WTC11 (cell line): ENCODE measurements around the gene ACOXL. TPM values are rescaled to one million over a fixed set of nuclear protein-coding genes. Genes with fewer than 3 reads are reported as not detected.

Source experiments
- ATAC-seq: fragments of 200-7000 bp; cut with Tn5 transposase; 2 replicates; pipeline ENCODE4 v1.10.0; 2021; ENCODE audit warnings: mild to moderate bottlenecking, moderate library complexity
- CTCF ChIA-PET: fragments of 300-600 bp; sonication (Branson Sonifier 250); formaldehyde crosslinking; loops from one replicate; lab custom pipeline; 2021; ENCODE audit warnings: antibody characterized with exemption; lab: Charles Lee
- POLR2A ChIA-PET: fragments of 350-600 bp; sonication (Branson Sonifier 250); formaldehyde crosslinking; loops from one replicate; lab custom pipeline; 2021; ENCODE audit warnings: antibody characterized with exemption; lab: Charles Lee
- DNase-seq: peaks from one replicate; pipeline ENCODE4 v3.0.0; 2021; ENCODE audit warnings: low spot score
- H3K27ac Mint-ChIP-seq: 2 replicates; pipeline ENCODE4 v1.8.0; 2021; ENCODE audit warnings: mixed read lengths
- H3K27me3 Mint-ChIP-seq: 2 replicates; pipeline ENCODE4 v1.8.0; 2021; ENCODE audit warnings: low read depth, mild to moderate bottlenecking, moderate library complexity, mixed read lengths
- H3K36me3 Mint-ChIP-seq: 2 replicates; pipeline ENCODE4 v1.8.0; 2021; ENCODE audit warnings: mixed read lengths
- H3K4me1 Mint-ChIP-seq: 2 replicates; pipeline ENCODE4 v1.8.0; 2022; ENCODE audit warnings: mixed read lengths
- H3K4me3 Mint-ChIP-seq: 2 replicates; pipeline ENCODE4 v1.8.0; 2021; ENCODE audit warnings: mild to moderate bottlenecking, moderate library complexity, mixed read lengths
- H3K9me3 Mint-ChIP-seq: 2 replicates; pipeline ENCODE4 v1.8.0; 2021; ENCODE audit warnings: mixed read lengths
- CREB1 ChIP-seq: sonication (generic); formaldehyde crosslinking; IDR thresholded peaks from 2 replicates; pipeline ENCODE4 v1.8.0; 2023; ENCODE audit warnings: mild to moderate bottlenecking, missing genetic modification reagents
- CREM ChIP-seq: sonication (generic); formaldehyde crosslinking; IDR thresholded peaks from 2 replicates; pipeline ENCODE4 v1.8.1; 2022; ENCODE audit warnings: mild to moderate bottlenecking, missing genetic modification reagents, moderate library complexity
- ELF4 ChIP-seq: sonication (generic); formaldehyde crosslinking; IDR thresholded peaks from 2 replicates; pipeline ENCODE4 v1.8.1; 2022; ENCODE audit warnings: low read depth, mild to moderate bottlenecking, moderate library complexity, missing genetic modification reagents
- ETV6 ChIP-seq: sonication (generic); formaldehyde crosslinking; IDR thresholded peaks from 2 replicates; pipeline ENCODE4 v1.8.1; 2022; ENCODE audit warnings: mild to moderate bottlenecking, missing genetic modification reagents
- GABPB1 ChIP-seq: sonication (generic); formaldehyde crosslinking; IDR thresholded peaks from 2 replicates; pipeline ENCODE4 v1.8.1; 2023; ENCODE audit warnings: mild to moderate bottlenecking, missing genetic modification reagents
- IRF2 ChIP-seq: sonication (generic); formaldehyde crosslinking; IDR thresholded peaks from 2 replicates; pipeline ENCODE4 v1.8.0; 2022; ENCODE audit warnings: low read depth, missing genetic modification reagents, borderline replicate concordance
- NFYB ChIP-seq: sonication (generic); formaldehyde crosslinking; conservative IDR thresholded peaks from 2 replicates; pipeline ENCODE4 v1.8.0; 2022; ENCODE audit warnings: low read depth, missing genetic modification reagents
- NR1H2 ChIP-seq: sonication (generic); formaldehyde crosslinking; IDR thresholded peaks from 2 replicates; pipeline ENCODE4 v1.9.0; 2021; ENCODE audit warnings: mild to moderate bottlenecking, moderate library complexity, missing genetic modification reagents
- OVOL2 ChIP-seq: fragments of 250-450 bp; sonication (Bioruptor Pico); IDR thresholded peaks from 2 replicates; pipeline ENCODE4 v1.9.0; 2021; ENCODE audit warnings: mild to moderate bottlenecking, borderline replicate concordance
- PREB ChIP-seq: sonication (generic); formaldehyde crosslinking; IDR thresholded peaks from 2 replicates; pipeline ENCODE4 v1.8.1; 2022; ENCODE audit warnings: mild to moderate bottlenecking, missing genetic modification reagents, moderate library complexity, borderline replicate concordance
- SMAD3 ChIP-seq: sonication (generic); formaldehyde crosslinking; IDR thresholded peaks from 2 replicates; pipeline ENCODE4 v1.8.0; 2022; ENCODE audit warnings: missing genetic modification reagents, mild to moderate bottlenecking, borderline replicate concordance
- TCF7 ChIP-seq: sonication (generic); formaldehyde crosslinking; IDR thresholded peaks from 2 replicates; pipeline ENCODE4 v1.8.0; 2022; ENCODE audit warnings: mild to moderate bottlenecking, low read depth, missing genetic modification reagents, moderate library complexity
- TEAD1 ChIP-seq: sonication (generic); formaldehyde crosslinking; IDR thresholded peaks from 2 replicates; pipeline ENCODE4 v1.8.0; 2022; ENCODE audit warnings: mild to moderate bottlenecking, missing genetic modification reagents
- USF2 ChIP-seq: sonication (generic); formaldehyde crosslinking; IDR thresholded peaks from 2 replicates; pipeline ENCODE4 v1.8.1; 2023; ENCODE audit warnings: mild to moderate bottlenecking, missing genetic modification reagents, moderate library complexity
- ZBTB21 ChIP-seq: sonication (generic); formaldehyde crosslinking; IDR thresholded peaks from 2 replicates; pipeline ENCODE4 v1.8.1; 2023; ENCODE audit warnings: mild to moderate bottlenecking, missing genetic modification reagents, borderline replicate concordance
- ZNF138 ChIP-seq: sonication (generic); formaldehyde crosslinking; conservative IDR thresholded peaks from 2 replicates; pipeline ENCODE4 v1.8.1; 2022; ENCODE audit warnings: mild to moderate bottlenecking, moderate library complexity, missing genetic modification reagents
- ZNF219 ChIP-seq: sonication (generic); formaldehyde crosslinking; IDR thresholded peaks from 2 replicates; pipeline ENCODE4 v1.8.0; 2023; ENCODE audit warnings: missing genetic modification reagents, mild to moderate bottlenecking, borderline replicate concordance
- total RNA-seq: library from RNA; stranded (reverse); gene quantifications from 3 replicates; pipeline ENCODE4 v1.2.3, GENCODE V29; 2021
- TF ChIP-seq, protein P1 (sequence below): sonication (generic); formaldehyde crosslinking; IDR thresholded peaks from 2 replicates; pipeline ENCODE4 v1.8.1; 2023; ENCODE audit warnings: mild to moderate bottlenecking, missing genetic modification reagents, borderline replicate concordance
- TF ChIP-seq, protein P2 (sequence below): fragments of 250-450 bp; sonication (Bioruptor Pico); IDR thresholded peaks from 2 replicates; pipeline ENCODE4 v1.9.0; 2021; ENCODE audit warnings: mild to moderate bottlenecking, borderline replicate concordance

Gene ACOXL
- total RNA-seq, 1 experiment from 2014 or later, result 14.9 TPM

DNA sequence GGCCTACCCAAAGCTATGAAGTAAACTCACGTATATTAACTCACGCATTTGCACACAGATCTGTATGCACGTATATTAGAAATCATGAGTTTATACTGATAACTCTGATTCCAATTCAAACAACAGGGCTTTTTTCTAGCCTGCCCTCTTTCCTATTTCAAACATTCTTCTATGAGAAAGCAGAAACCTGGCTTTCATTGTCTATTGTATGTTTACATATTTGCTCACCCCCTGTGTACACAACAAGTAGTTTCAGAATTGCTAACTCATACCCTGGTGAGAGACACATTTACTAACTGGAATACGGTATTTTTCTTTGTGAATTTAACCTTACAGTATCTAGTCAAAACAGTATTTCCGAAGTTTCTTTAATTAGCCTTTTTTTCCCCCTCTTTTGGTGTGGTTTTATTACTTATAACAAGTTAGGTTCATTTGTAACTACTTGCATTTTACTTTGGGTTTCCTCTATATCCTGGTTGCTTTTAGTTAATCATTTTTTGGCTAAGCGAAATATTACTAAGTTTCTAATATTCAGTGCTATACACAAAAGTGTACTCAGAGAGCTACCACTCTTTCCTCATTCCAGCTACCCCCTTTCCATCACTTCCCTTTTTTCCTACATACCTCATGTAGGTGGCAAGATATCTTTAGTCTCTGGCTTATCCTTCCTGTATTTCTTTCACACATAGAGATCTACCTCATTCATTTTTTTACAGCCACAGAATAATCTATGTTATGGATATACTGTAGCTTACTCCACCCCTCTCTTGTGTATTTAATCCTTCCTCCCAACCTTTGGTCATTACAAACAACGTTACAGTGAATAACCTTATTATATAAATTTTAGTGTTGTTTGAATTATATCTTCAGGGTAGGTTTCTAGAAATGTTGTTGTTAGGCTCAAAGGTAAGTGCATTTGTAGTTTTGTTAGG, 275.6 kb downstream of the ACOXL start:
- DNase-seq (no peak), ATAC-seq (no peak)
- no peaks in the 10 kb centered on the region for H3K4me1 Mint-ChIP-seq
- peaks cover 48% of the 10 kb centered on the region for H3K9me3 Mint-ChIP-seq
- H3K27me3 Mint-ChIP-seq, result no peaks in the 10 kb centered on the region; the same call in 1 of the 2 replicates
- H3K27ac Mint-ChIP-seq, result no peak overlapping the region
- ChIA-PET CTCF (no interaction called here), POLR2A (no interaction called here)
- no peak for TF ChIP-seq ZNF219 (CRISPR knock-in tag)
- TF ChIP-seq, protein P1, sequence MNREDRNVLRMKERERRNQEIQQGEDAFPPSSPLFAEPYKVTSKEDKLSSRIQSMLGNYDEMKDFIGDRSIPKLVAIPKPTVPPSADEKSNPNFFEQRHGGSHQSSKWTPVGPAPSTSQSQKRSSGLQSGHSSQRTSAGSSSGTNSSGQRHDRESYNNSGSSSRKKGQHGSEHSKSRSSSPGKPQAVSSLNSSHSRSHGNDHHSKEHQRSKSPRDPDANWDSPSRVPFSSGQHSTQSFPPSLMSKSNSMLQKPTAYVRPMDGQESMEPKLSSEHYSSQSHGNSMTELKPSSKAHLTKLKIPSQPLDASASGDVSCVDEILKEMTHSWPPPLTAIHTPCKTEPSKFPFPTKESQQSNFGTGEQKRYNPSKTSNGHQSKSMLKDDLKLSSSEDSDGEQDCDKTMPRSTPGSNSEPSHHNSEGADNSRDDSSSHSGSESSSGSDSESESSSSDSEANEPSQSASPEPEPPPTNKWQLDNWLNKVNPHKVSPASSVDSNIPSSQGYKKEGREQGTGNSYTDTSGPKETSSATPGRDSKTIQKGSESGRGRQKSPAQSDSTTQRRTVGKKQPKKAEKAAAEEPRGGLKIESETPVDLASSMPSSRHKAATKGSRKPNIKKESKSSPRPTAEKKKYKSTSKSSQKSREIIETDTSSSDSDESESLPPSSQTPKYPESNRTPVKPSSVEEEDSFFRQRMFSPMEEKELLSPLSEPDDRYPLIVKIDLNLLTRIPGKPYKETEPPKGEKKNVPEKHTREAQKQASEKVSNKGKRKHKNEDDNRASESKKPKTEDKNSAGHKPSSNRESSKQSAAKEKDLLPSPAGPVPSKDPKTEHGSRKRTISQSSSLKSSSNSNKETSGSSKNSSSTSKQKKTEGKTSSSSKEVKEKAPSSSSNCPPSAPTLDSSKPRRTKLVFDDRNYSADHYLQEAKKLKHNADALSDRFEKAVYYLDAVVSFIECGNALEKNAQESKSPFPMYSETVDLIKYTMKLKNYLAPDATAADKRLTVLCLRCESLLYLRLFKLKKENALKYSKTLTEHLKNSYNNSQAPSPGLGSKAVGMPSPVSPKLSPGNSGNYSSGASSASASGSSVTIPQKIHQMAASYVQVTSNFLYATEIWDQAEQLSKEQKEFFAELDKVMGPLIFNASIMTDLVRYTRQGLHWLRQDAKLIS (CRISPR knock-in tag), result no peak
- TF ChIP-seq PREB (CRISPR knock-in tag), result no peak
- TF ChIP-seq NR1H2 (CRISPR knock-in tag), result no peak
- no peak for TF ChIP-seq CREB1 (CRISPR knock-in tag)
- TF ChIP-seq GABPB1 (CRISPR knock-in tag), result no peak
- no peak for TF ChIP-seq NFYB
- no peak for TF ChIP-seq ZBTB21
- TF ChIP-seq IRF2 (CRISPR knock-in tag), result no peak
- TF ChIP-seq OVOL2 (CRISPR knock-in tag), result no peak
- no peak for TF ChIP-seq TCF7
- TF ChIP-seq, protein P2, sequence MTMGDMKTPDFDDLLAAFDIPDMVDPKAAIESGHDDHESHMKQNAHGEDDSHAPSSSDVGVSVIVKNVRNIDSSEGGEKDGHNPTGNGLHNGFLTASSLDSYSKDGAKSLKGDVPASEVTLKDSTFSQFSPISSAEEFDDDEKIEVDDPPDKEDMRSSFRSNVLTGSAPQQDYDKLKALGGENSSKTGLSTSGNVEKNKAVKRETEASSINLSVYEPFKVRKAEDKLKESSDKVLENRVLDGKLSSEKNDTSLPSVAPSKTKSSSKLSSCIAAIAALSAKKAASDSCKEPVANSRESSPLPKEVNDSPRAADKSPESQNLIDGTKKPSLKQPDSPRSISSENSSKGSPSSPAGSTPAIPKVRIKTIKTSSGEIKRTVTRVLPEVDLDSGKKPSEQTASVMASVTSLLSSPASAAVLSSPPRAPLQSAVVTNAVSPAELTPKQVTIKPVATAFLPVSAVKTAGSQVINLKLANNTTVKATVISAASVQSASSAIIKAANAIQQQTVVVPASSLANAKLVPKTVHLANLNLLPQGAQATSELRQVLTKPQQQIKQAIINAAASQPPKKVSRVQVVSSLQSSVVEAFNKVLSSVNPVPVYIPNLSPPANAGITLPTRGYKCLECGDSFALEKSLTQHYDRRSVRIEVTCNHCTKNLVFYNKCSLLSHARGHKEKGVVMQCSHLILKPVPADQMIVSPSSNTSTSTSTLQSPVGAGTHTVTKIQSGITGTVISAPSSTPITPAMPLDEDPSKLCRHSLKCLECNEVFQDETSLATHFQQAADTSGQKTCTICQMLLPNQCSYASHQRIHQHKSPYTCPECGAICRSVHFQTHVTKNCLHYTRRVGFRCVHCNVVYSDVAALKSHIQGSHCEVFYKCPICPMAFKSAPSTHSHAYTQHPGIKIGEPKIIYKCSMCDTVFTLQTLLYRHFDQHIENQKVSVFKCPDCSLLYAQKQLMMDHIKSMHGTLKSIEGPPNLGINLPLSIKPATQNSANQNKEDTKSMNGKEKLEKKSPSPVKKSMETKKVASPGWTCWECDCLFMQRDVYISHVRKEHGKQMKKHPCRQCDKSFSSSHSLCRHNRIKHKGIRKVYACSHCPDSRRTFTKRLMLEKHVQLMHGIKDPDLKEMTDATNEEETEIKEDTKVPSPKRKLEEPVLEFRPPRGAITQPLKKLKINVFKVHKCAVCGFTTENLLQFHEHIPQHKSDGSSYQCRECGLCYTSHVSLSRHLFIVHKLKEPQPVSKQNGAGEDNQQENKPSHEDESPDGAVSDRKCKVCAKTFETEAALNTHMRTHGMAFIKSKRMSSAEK, result no peak
- TF ChIP-seq ZNF138 (CRISPR knock-in tag), result no peak
- TF ChIP-seq CREM (CRISPR knock-in tag), result no peak
- no peak for TF ChIP-seq ETV6 (CRISPR knock-in tag)
- TF ChIP-seq SMAD3 (CRISPR knock-in tag), result no peak
- TF ChIP-seq ELF4 (CRISPR knock-in tag), result no peak
- TF ChIP-seq USF2 (CRISPR knock-in tag), result no peak
- no peak for TF ChIP-seq TEAD1 (CRISPR knock-in tag)
- no peak overlapping the region for H3K4me3 Mint-ChIP-seq
- H3K36me3 Mint-ChIP-seq, result peaks cover 28% of the 10 kb centered on the region
